Fibroblast of pulmonary artery (primary cell): ENCODE results near the gene NFYC.

Experiments
- DNase-seq: peaks from one replicate; pipeline ENCODE4 v3.0.0-alpha.2; 2010; ENCODE audit warnings: low read depth
- H3K4me3 ChIP-seq: replicated peaks from 2 replicates; pipeline ENCODE4 v1.5.1; 2011; ENCODE audit warnings: low read depth, mild to moderate bottlenecking, control low read depth, low read length, moderate library complexity
- CTCF ChIP-seq: IDR thresholded peaks from 2 replicates; pipeline ENCODE4 v1.5.1; 2011; ENCODE audit warnings: mild to moderate bottlenecking, control low read depth, low read length, inconsistent platforms; ENCODE audit errors: missing control alignments

Gene NFYC

DNA sequence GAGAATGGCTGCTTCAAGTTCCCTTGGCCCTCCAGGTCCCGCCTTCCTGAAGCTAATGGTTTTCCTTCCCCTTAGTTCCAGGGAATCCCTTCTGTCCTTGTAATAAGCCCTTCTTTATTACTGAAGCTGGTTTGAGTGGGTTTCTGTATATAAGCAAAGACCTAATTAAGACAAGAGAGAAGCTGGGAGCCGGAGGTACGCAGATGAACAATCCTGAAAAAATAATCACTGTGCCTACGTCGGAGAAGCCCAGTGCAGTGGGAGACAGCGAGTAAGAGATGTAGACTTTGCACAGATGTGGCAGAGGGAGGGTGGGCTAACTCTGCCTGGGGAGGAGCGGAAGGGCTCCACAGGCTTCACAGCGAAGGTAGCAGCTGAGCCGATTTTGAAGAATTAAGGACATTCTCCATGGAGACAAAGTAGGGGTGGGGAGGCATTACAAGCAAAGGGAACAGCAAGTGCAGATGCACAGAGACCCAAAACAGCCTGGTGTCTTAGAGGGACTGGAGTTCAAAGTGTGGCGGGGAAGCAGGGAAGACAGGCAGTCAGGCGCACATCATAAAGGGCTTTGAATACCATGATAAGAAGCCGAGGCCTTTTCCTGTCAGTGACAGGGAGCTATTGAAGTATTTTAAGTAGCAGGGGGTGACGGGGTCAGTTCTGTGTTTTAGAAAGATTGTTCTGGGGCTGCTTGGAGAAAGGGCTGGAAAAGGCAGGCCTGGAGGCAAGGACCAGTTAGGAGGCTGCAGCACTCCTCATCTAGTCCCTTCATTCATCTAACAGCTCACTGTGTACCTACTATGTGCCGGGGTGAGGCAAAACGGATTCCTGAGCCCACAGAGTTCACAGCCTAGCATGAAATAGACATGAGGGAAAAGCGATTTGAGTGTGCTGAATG is 32.5 kb upstream of the NFYC start:
- DNase-seq = no peak
- no peak overlapping the region for H3K4me3 ChIP-seq
- TF ChIP-seq CTCF = no peak

- no peak for TF ChIP-seq CTCF
- H3K4me3 ChIP-seq = no peak overlapping the region
- DNase-seq = no peak
These were observed 31.9 kb upstream of the NFYC start for GRCh38 chr1:40659649-40659947.

GRCh38 chr1:40661678-40662077 is 29.8 kb upstream of the NFYC start:
- TF ChIP-seq CTCF = no peak
- DNase-seq = no peak
- H3K4me3 ChIP-seq = no peak overlapping the region

GRCh38 chr1:40662151-40662550 is 29.4 kb upstream of the NFYC start:
- H3K4me3 ChIP-seq = no peak overlapping the region
- DNase-seq = no peak
- no peak for TF ChIP-seq CTCF

- DNase-seq = no peak
- no peak for TF ChIP-seq CTCF
- no peak overlapping the region for H3K4me3 ChIP-seq
These were observed 28.6 kb upstream of the NFYC start for GRCh38 chr1:40662864-40663263.

- no peak for DNase-seq
- no peak for TF ChIP-seq CTCF
- no peak overlapping the region for H3K4me3 ChIP-seq
These were observed 28.0 kb upstream of the NFYC start for GRCh38 chr1:40663324-40664166.
